D721Med (cell line): ENCODE measurements around the gene AFF4.

Experiments used
- DNase-seq: peaks from one replicate; pipeline ENCODE4 v3.0.0; 2011; ENCODE audit warnings: low spot score; ENCODE audit not compliant: insufficient read length
- FAIRE-seq: peaks from 2 replicates; lab custom pipeline; 2011; peaks lifted over from hg19 to GRCh38; lab: Jason Lieb, UNC
- CTCF ChIP-seq: IDR thresholded peaks from 2 replicates; pipeline ENCODE4 v1.5.1; 2012; ENCODE audit warnings: mild to moderate bottlenecking, control low read depth; ENCODE audit not compliant: insufficient read depth; ENCODE audit errors: missing control alignments

Gene AFF4

GRCh38 chr5:132853790-132854189, 109.6 kb downstream of the AFF4 start:
- DNase-seq (no peak), FAIRE-seq (no peak)
- no peak for TF ChIP-seq CTCF

DNA sequence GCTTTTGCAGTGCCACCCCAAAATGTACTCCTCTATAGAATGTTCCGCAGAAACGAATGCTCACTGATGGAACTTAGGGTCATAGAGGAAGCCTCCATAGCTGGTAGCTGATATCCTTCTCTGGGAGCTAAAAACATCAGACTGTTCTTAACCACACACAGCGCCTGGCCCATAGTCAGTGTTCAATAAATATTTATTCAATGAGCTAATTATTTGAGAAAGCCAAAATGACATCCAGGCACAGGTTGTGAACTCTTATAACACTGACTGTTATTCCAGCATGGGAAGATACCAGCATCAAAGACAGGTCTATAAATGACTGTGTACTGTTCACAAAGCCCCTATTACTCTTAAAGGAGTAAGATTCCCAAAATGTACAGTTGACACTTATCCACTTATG, 110.1 kb downstream of the AFF4 start:
- no peak for TF ChIP-seq CTCF
- DNase-seq (no peak), FAIRE-seq (no peak)

- no peak for DNase-seq
- no peak for FAIRE-seq
- TF ChIP-seq CTCF = no peak
These were observed 113.4 kb downstream of the AFF4 start for GRCh38 chr5:132850066-132850465.

- FAIRE-seq = no peak
- TF ChIP-seq CTCF = no peak
- DNase-seq = no peak
These were observed 114.1 kb downstream of the AFF4 start for GRCh38 chr5:132849347-132849746.

GRCh38 chr5:132848270-132848669, 115.2 kb downstream of the AFF4 start:
- no peak for TF ChIP-seq CTCF
- no peak for FAIRE-seq
- DNase-seq = no peak

GRCh38 chr5:132841305-132841704, 122.1 kb downstream of the AFF4 start:
- TF ChIP-seq CTCF = no peak
- no peak for DNase-seq
- no peak for FAIRE-seq

DNA sequence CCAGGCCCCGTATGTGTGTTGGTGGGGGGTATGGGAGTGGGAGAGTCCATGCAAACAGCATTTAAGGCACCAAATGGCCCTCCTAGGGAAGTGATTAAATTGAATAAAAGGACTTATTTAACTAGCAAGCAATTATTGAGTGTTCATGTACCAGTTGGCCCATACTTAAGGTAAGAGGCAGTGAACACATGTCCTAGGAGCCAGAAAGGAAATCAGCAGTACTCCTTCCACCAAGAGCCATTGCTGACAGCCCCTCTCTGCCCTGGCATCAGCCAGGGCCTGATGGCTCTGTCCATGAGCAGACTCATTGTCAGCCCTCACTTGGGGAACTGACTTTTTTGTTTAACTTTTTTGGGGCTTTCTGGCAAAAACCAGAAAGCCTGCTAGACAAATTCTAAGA, 122.5 kb downstream of the AFF4 start:
- no peak for TF ChIP-seq CTCF
- DNase-seq = no peak
- FAIRE-seq = no peak
